HG03175 (cell line): ENCODE data around the gene MORN1.
A peak's percentile ranks its signal among the peaks of the same experiment; 100 is the strongest.
"Not testable (repeated sequence)": the region's sequence is repeated elsewhere in the genome, so short reads cannot be mapped to it uniquely, and the experiment has no call there.

Experiments
- ATAC-seq: cut with Tn5 transposase; IDR thresholded peaks from one replicate; pipeline ENCODE4 v1.9.1; 2021; ENCODE audit warnings: mild to moderate bottlenecking, moderate library complexity; ENCODE audit not compliant: unreplicated experiment

Gene MORN1

DNA sequence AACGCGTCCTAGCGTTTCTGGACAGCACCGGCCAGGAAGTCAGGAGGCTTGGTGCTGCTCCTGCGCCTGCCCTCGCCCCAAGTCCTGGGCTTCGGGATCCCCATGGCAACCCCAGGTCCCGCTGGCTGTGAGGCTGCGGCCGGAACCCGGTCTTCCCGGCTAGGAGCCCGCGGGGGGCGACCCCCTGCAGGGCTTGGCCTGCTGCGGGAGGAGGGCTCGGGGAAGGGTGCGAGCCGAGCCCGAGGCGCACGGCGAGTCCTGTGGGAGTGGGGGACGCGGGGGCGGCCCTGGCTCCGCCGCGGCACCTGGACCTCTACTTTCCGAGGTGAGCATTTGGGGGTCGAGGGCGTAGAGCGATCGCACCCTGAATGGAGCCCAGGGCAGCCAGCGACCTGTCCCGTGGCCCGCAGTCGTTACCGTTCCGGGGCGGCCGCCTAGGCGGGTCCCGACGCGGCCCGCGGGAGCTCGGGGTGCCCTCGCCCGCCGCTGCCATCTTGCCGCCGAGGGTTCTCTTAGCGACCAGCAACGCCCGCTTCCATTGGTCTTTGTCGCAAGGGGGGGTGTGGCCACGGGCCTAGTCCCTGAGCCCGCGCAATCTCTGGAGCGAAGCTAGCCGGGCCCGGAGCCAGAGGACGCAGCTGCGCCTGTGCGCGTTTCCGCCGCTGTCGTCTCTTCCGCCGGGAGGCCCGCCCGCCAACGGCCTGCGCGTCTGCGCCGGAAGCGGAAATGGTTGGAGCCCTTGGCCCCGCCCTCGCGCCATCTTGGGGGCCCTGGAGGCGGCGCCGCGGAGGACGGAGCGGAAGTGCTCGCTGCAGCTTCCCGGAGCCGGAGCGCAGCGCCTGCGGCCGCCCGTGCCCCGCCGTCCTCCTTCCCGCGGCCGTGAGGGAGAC, at the start of gene MORN1, which contains the start of gene RER1:
Gene MORN1 (minus strand): TSS at position 514 of the 890 bp plus-strand sequence. CDS start 21 bp downstream, at position 493.
Gene RER1 (plus strand): TSS at position 801 of the 890 bp plus-strand sequence. CDS start 3,950 bp downstream, outside the sequence.
- ATAC-seq = peak; percentile 87

DNA sequence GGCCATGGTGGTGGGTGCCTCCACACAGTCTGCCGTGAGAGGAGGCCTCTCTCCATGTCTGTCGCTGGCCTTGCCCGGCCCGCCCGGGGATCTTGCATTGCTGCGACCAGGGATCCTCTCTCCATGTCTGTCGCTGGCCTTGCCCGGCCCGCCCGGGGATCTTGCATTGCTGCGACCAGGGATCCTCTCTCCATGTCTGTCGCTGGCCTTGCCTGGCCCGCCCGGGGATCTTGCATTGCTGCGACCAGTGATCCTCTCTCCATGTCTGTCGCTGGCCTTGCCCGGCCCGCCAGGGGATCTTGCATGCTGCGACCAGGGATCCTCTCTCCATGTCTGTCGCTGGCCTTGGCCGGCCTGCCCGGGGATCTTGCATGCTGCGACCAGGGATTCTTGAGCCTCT, 49.0 kb upstream of the MORN1 start:
- ATAC-seq = not testable (repeated sequence)

DNA sequence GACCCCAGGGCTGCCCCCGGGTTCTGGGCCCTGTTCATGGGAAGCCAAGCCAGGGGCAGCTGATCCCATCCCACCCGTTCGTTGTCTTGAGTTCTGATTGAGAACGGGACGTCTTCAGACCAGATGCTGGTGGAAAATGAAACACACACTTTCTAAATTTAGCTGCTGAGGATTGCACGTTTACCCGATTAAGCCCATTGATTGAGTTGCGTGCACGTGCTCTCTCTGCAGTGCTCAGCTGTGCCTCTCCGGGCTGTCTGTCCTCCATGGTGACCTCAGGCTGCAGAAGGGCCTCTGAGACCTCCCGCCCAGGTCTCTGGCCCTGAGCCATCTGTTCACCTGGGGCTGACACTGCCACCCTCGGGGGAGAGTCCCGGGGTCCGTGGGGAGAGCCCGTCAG, 48.0 kb upstream of the MORN1 start:
- ATAC-seq = no peak

DNA sequence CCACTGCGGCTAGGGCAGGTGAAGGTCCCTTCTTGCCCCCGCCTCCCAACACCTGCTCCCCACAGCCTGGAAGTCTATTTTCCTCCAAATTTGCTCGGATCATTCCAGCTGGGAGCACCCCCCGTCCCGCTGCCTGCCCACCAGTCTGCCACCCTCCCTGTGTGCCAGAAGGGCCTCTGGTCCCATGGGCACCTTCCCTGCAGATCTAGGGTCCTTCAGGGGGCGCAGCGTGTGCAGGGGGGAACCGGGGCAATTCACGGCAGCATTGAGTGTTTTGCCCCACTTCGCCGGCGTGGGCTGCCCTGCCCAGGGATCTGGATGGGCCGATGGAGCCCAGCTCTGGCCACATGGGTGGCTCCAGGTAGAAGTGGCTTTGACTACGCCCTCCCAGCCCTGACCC, 47.3 kb upstream of the MORN1 start:
- no peak for ATAC-seq

DNA sequence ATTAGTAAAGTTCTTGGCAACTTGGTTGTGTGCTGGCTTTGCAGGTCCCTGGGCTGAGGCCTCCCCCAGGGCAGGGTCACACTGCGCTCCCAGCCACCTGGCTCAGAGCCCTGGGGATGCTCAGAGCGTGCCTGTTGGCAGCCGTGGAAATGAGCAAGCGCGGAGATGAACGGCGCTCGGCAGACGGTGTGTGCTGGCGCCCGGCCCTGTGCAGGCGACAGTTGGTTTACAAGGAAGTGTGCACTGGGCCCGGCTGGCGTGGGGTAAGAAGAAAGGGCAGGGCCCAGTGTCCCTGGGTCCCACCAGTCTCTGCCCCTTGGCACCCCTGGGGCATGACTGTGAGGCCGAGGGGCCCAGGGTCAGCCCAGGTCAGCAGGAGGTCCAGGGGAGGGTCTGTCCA, 46.7 kb upstream of the MORN1 start:
- no peak for ATAC-seq

DNA sequence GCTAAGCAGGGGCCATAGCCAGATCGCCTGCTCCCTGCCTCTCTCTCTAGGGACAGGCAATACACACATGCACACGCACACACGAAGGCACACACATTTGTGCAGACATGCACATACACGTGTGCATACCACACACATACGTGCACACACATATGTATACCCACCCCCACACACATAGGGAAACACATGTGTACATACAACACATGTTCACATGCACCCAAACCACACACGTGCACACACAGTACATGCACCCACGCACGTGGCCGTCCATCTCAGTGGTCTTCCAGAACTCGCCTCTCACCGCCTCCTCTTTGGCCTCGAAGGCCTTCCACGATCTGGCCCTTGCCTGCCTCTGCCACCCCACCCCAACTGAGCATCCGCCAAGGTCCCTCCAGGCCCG, 46.3 kb upstream of the MORN1 start:
- ATAC-seq = no peak

DNA sequence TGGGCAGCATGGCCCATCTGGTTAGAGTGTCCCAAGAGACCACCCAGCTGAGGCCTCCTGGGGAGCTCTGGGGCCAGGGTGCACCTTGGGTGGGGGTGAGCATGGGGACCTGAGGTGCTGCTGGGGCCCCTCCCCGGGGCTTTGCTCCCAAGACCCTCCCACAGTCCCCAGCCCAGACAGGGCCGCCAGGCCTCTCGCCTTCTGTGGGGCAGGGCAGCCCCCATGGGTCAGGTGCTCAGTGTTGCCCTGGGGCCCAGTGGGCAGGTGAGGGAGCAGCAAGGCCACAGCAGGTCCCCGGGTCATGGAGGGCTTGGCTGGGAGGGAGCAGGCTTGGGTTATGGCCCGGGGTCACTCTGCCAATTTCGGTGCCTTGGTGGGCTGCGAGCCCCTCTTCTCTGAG, 45.5 kb upstream of the MORN1 start:
- ATAC-seq = no peak

DNA sequence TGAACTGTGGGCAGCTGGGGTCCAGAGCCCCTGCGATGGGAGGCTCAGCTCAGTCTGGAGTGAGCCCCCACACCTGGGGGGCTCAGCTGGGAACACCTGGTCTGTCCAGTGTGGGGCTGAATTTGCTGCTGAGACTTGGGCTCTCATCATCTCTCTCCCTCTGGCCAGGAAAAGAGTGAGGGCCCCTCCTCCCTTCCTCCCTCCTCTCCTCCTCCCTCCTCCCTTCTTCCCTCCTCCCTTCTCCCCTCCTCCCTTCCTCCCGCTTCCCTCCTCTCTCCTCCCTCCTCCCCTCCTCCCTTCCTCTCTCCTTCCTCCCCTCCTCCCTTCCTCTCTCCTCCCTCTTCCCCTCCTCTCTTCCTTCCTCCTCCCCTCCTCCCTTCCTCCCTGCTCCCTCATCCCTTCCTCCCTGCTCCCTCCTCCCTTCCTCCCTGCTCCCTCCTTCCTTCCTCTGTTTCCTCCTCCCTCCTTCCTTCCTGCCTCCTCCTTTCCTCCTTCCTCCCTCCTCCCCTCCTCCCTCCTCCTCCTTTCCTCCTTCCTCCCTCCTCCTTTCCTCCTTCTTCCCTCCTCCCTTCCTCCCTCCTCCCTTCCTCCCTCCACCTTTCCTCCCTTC, 44.5 kb upstream of the MORN1 start:
- ATAC-seq = no peak

DNA sequence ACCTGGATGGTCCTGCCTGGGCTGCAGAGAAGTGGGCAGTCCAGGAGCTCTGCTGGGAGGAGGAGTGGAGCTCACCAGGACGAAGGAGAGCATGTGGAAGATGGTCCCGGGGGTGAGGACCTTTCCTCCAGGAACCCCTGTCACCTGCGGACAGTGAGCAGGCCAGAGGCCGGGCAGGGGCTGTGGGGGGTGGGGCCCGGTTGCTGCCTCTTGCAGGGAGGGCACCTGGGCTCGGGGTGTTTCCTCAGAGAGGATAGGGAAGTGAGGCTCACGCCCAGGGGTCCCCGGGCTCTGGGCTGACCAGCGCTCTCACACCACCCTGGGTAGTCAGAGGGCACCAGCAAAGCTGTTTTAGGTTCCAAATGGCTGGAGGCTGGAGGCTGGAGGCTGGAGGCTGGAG, 43.7 kb upstream of the MORN1 start:
- no peak for ATAC-seq

DNA sequence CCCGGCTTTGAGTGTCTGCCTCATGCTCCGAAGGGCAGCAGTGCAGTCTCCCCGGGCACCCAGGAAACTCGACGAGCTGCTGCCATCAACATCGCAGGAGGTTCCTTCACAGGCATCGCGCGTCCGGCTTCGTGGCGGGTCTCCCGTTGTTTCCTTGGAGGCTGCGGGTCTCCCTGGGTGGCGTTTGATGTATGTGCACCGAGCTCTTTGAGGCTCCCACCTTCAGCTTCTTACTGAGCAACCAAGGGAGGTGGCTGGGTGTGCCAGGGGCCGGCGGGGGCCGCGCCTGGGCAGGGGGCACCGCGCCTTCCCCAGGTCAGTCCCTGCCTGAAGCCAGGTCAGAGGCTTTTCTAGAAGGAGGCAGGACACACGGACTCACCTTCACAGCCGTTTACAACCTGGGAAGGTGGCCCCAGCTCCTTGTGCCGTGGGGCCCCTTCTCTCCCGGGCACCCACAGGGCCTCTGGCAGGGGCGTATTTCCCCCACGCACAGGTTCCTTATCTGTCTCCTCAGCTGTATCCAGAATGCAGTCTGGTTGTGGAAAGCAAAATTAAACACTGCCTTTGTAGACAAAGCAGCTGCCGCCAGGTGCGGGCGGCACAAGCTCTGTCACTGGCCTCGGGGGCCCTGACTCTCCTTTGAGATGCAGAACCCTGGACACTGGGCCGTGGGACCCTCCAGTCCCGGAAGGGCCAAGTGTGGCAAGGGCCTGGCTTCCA, 42.7 kb upstream of the MORN1 start:
- ATAC-seq = no peak

DNA sequence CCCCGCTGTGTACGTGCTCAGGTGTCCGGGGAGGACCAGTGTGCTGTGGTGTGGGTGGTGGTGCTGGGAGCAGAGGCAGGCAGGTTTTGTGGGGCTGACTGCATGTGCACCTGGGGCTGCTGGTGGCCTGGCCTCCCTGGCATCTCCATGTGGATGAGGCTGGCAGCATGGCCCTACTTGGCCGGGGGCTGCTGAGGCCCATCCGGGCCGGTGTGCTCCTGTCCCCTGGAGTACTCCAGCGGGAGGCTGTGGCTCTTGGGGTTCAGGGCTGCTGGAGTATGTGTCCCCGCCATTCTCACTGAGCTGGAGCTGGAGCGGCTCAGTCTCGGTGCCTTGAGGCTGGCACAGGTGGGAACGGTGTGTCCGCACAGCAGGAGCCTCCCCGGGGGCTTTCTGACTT, 41.8 kb upstream of the MORN1 start:
- ATAC-seq = no peak

DNA sequence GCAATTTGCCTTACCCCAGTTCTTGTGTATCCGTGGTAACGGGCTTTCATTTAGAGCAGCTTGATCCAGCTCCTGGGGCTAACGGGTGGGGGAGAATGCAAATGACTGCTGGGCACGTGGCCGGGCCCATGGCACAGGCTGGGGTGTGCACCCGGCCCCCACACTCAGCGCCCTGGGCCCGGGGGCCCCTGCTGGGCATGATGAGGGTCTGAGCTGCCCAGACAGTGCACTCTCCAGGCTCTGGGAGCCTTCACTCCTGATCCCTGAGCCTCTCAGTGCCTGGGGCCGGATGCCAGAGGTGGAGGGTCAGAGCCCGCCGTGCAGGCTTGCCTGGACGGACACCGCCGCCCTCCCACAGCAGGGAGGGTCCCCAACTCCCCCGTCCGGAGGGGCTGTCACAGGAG, 41.1 kb upstream of the MORN1 start:
- ATAC-seq = no peak

DNA sequence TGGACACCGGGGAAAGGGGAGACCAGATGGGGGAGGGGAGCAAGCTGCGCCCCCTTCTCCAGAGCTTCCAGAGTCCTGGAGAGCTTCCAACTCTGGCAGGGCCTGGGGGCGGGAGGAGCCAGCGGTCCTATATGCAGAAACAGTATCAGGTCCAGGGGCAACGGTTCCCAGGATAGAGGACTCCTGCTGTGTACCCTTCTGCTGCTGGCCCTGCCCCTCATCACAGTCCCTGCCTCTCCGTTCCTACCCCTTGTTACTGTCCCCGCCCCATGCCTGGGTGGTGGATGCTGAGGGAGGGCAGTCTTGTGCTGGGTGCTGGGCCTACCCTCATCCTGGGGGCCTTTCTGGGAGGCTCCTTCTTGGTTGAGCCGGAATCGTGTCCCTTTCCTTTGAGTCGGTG, 40.2 kb upstream of the MORN1 start:
- no peak for ATAC-seq

DNA sequence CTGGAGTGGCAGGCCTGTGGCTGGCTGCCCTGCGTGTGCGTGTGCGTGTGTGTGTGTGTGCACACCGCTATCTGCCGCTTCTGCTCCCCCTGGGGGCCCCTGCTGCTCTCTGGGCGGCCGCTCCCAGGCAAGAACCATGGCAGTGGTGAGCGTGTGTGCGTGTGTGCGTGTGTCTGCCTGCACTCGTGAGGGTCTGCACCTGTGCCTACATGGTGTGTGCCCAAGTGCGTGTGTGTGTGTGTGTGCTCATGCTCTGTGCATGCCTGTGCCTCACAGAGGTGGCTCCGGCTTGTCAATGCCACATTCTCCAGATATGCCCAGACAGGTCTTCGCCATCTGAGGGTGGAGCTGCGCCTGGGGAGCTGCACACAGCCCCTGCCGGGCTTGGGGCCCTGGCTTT, 39.7 kb upstream of the MORN1 start:
- ATAC-seq = no peak

DNA sequence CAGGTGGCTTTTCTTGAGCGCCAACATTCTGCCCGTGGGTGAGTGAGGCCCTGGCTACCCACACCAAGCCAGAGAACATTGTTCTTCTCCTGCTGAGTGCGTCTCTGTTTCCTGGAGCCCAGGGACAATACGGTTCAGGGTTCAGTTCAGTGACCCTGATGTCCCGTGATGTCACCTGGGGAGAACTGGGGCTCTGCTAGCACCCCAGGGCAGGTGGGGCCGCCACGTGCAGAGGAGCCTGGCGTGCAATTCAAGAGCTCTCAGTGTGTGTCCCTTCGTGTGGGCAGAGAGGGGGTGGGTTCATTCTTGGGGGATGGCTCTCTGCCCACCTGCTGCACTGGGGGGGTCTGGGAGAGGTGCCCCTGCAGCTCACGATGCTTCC, 39.2 kb upstream of the MORN1 start:
- no peak for ATAC-seq

DNA sequence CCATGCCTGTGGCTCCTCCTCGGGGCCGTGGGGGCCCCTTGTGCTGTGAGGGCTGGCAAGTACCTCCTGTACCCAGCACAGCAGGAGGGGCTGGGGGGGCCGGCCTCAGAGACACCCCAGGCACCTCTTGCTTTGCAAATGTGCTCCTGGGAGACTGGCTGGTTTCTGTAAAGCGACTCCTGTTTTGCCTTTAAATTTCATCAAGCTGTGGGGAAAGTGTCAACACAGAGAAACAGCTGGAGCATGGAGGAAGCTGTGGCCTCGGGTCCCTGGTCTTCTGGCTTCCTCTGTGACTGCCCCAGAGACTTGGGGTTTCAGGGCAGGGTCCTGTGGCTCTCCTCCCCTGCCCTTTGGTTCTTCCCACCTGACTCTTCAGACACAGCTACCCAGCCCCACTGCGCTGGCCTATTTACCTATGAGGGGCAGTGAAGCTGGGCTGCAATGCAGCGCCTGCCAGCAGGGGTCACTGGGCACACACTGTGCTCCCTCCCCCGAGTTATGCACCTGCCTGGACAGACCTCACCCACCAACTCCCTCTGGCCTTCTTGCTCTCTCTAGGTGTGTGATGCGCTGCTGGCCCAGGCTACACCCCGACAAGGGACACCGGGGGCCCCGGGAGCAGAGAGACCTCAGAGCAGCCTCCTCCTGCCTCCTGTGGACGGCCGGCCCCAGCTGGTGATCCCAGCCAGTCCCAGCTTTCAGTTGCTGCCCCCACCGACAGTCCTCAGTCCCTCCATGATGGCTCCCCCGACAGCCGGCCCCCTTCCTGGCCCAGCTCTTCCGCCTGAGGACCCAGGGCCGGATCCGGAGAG, 38.6 kb upstream of the MORN1 start:
- no peak for ATAC-seq

DNA sequence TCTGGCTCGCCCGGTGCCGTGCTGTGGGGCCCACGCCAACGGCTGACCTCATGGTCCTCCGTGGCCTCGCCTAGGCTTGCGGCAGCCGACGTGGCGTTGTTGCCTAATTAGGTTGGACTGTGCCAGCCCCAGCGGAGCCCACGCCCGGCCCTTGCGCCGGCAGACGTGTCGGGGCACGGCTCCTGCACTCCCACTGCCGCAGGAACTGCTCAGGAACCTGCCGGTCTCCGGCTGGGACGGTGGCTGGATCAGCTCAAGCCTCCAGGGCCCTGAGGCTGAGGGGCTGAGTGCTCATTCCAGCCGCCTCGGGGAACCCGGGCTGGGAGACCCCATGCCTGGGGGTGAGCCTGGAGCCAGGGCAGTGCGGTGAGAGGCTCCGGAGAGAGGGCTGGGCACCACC, 37.1 kb upstream of the MORN1 start:
- no peak for ATAC-seq

DNA sequence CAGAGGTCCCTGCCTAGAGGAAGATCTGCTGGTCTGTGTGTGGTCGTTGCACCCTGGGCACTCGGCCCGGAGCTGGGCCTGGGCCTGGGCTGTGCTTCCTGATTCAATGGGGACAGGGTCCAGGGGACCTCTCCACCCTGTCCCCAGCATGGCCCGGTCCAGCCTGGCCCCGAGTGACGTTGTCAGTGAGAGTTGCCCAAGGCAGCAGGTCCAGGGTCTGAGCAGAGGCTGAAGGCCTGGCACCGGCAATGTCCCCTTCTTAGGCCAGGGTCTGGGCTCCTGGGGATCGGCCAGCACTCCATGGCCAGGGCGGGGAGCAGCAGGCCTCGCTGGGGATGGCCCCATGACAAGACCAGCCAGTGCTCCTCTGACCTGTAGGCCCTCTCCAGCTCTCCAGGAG, 36.6 kb upstream of the MORN1 start:
- ATAC-seq = no peak

DNA sequence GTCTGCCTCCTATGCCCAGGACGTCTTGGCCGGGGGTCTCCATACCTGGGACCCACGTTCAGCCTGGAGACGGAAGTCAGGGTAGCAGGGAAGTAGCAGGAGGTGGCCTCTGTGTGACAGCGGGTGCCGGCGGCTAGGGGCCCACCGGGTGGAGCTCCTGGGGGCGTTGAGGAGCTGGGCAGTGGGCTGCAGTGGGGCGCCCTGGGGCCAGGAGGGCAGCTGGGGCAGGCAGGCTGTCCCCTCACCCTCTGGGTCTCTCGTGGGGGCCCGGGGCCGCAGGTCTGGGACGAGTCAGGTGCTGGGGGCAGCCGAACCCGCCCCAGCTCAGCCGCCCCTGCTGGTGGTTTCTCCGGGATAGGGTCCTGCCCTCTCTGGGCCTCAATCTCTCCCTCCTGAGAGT, 35.7 kb upstream of the MORN1 start:
- ATAC-seq = no peak

DNA sequence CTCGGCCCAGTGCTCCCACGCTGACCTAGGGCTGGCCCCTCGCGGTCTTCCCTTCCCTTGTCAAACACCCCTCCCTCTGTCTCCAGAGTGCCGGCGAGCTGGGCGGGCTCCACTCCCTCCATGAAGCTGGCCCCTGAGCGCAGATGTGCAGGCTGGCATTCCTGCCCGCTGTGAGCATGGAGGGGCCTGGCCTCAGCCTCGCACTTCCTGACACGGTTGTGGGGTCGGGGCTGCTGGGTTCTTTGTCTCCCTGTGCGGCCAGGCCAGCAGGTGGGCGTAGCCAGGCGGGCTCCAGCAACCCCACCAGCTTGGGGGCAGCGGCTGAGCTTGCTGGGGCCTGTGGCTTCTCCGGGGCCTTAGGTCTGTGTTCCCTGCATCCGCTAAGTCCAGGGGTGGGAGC, 35.2 kb upstream of the MORN1 start:
- ATAC-seq = no peak

DNA sequence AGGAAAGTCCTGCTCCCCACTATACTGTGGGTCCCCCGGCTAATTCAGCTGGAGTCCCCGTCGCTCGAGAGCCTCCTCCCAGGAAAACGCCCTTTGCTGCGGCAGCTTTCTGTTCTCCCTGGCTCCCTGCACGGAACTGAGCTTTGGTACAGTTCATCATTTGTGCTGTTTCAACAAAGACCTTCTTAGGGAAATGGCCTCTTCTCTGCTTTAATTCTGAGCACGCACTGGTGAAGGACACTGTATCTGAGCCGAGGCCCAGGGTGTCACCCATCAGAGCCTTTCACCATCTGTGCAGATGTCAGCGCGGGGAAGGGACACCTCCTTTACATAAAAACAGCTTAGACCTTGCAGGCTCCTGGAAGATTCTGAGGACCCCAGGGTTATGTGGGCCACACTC, 34.5 kb upstream of the MORN1 start:
- no peak for ATAC-seq
